Activated CD4-positive, alpha-beta T cell treated with anti-CD3 and anti-CD28 coated beads, Interleukin-10, Interleukin-2, amounts not matched to agents 100 ng/mL and 50 ng/mL, durations not matched to agents 16 hours and 8 hours (primary cell): Measurements from ENCODE around the gene DEDD2.

Experiments used
- DNase-seq: peaks from one replicate; pipeline ENCODE4 v3.0.0-alpha.2; 2020

The DEDD2 gene

GRCh38 chr19:42248270-42249148, 31.0 kb upstream of the DEDD2 start:
- no peak for DNase-seq

DNA sequence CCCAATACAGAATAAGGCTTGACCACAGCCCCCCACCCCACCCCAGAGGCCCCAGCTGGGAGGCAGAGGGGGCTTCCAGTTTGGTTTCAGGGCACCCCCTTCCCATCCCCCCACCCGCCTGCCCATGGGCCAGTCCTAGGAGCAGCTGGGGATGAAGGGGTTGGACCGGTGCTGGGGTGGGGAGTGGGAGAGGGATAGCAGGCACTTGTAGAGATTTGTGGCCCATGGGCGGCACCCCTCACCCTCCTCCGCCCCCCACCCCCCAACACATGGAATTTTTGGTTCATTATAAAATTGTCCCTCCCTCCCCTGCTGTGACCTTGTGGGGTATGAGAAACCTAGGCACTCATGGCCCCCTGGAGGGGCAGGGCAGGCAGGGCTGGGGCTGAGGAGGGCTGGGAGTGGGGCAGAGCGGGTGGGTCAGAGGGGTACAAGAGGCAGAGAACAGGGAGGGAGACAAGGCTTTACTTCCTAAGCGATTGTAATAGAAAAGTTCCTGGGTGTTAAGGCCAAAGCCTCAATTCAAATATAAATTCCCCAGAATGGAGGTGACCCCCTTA, 30.2 kb upstream of the DEDD2 start:
- no peak for DNase-seq

DNA sequence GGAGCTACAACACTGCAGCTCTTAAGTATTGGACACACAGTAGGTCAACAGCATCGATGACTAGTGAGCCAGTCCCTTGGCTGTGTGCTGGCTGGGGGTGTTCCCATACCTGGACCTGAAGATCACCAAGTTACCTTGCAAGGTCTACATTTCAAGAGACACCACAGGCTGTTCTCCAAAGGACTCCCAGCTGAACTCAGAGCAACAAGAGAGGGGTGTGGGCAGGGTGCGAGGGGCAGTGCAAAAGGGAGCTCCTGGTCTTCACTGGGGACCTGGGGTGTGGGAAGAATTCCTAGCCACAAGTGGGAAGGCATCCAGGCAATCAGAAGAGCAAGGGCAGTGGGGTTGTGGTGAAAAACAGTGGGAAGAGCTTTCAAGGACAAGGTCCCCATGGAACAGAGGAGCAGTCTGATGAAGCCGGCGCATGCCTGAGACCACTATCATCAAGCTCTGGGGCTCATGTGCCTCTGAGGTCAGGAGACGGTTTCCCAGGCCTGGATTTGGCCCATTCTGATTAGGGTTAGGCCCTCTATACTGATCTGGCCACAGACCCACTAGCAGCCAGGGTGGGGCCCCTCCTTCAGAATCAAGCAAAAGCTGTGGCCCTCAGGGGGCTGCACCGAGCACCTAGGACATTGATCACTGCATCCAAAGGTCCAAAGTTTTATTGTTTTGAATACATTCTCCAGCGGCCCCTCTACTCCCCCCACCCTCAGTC, 29.6 kb upstream of the DEDD2 start:
- no peak for DNase-seq

GRCh38 chr19:42246143-42246921, 28.9 kb upstream of the DEDD2 start:
- DNase-seq, result no peak

DNA sequence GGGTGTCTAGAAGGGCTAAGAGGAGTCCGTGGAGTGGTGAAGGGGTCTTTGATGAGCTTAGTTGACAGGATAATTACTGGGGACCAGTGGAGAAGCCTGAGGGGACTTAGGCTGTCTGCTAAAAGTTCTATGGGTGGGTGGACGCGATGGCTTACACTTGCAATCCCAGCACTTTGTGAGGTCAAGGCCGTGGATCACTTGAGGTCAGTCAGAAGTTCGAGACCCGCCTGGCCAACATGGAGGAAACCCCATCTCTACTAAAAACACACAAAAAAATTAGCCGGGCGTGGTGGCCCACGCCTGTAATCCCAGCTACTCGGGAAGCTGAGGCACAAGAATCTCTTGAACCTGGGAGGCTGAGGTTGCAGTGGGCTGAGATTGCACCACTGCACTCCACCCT, 27.8 kb upstream of the DEDD2 start:
- DNase-seq, result no peak

DNA sequence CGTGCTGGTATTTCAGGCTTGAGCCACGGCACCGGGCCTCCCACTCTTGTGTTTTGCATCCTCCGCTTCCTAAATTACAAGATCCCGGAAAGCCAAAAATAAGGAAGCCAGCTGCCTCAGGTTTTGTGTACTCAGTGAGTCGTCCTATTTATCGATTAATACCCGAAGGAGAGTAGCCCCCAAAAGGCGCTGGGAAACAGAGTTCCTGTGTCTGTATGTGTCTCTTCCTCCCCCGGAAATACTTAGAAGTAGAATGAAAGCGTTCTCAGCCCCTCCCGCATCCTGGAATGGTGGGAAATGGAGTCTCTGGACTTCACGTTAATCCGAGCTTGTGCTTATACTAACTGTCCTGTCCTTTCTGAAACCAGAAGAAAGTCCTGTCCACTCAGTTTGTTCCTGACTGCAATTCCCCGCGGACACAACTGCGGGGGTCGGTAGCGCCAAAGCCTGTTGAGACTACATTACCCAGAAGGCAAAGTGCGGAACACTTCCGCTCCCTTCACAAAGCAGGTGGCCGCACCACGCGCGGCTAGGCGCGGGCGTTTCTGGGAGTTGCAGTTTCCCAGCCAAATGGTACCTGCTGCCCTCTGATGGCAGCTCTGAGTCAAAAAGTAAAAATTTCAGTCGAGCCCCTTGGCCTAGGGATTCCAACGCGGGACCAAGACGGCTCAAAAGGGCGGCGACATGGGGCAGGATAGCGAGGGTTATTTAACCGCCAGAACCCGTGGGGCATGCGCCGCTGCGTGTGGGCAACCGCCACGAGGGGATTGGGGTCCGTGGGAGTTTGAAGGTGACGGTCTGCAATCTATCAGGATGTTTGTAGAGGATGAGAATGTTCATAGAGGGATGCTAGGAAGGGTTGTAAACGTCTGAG, 27.1 kb upstream of the DEDD2 start:
- peak; percentile 97 for DNase-seq

DNA sequence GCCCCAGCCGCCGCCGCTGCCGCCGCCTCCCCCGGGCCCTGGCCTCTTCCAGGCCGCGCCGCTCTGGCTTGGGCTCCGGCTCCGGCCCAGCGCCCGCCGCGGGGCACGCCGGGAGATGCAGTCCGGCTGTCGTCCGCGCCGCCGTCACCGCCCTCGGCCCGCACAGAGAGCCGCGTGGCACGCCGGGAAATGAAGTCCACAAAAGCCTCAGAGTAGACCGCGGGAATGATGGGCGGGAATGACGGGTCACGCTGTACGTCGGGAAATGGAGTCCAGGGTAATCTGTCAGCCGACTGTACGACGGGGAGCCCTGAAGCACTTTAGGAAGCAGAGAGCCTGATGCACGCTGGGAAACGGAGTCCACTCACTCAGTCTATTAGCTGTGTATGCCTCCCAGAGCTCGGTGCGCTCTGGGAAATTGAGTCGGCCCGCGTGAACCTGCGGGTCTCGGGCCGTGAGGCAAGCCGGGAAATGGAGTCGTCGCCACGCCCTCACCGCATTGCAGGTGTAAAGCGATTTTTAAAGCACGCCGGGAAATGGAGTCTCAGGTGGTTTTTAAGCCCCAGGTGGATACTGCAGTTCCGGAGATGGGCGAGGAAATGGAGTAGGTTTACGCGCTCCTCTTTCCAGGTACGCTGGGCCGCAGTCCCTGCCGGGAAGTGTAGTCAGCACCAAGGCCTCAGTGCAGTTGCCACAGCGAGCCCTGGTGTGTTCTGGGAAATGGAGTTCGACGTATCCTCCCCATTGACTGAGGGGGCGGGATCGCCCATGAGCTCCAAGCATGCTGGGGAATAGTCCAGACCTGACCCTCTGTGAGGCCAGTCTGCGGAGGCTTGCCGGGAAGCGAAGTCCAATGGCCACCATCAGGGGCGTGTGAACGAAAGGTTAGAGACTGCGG, 25.3 kb upstream of the DEDD2 start, which contains the start of gene GSK3A:
Gene GSK3A, minus strand, starts transcription at position 91 of the 898 bp plus-strand sequence. CDS start 137 bp downstream, outside the sequence.
- peak; percentile 98 for DNase-seq

- peak; percentile 22 for DNase-seq
These were observed 24.6 kb upstream of the DEDD2 start for GRCh38 chr19:42242069-42242511.

DNA sequence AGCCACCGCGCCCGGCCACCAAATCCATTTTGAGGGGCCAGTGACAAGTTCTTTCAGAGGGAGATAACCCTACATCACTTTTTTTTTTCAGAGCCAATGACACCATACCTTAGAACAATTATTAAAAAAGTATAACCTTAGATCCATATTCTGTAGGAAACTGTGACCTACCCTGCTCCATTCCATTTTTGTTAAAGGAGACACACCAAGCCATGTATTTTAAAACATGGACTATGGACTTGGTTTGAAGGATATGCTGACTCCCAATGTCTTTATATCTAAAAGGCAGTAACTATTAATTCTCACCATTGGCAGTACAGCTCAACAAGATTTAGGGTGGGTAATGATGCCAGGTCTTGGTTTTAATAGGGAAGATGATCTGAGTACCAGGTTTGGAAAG, 23.8 kb upstream of the DEDD2 start:
- DNase-seq, result no peak

GRCh38 chr19:42239544-42240220, 22.2 kb upstream of the DEDD2 start:
- DNase-seq, result no peak

- no peak for DNase-seq
These were observed 17.7 kb upstream of the DEDD2 start for GRCh38 chr19:42235181-42235580.

DNA sequence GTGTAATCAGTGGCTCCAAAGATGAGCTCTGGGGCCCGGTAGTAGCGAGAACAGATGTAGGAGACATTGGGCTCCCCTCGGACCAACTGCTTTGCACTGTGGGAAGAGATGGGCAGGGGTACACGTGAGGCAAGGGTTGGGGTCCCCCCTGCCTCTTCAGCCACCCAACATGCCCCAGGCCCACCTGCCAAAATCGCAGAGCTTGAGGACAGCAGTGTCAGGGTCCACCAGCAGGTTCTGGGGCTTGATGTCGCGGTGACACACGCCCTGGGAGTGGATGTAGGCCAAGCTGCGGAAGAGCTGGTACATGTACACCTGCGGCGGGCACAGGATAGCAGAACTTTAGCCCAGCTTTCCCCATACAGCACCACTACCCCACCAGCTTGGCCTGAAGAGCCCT, 16.9 kb upstream of the DEDD2 start:
- DNase-seq, result no peak

DNA sequence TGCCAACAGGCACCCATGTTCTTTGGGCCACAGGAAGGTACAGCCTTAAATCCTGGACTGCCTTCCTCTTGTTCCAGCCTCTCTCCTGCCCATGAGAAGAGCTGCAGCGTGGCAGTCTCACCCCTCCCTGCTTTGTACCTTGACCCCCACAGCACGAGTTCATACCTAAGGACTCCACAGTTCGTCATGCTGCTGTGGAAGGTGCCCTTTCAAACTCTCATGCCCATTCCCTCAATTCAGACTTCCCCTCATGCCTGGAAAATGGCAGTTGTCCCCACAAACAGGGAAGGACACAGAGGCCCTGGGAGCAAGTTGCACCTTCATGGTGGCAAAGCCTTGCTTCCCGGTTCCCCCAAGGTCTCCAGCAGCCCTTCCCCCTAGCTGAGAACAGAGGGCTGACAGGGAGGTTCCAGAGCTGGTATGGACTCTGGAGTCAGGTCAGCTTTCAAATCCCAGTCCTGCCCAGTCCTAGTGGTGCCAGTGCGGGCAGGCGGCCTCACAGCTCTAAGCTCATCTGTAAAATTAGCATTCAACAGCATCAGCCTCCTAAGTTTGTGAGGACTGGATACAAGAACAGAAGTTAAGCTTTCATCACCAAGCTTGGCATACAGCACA, 16.3 kb upstream of the DEDD2 start:
- DNase-seq, result no peak

- no peak for DNase-seq
These were observed 15.6 kb upstream of the DEDD2 start for GRCh38 chr19:42233106-42233505.

DNA sequence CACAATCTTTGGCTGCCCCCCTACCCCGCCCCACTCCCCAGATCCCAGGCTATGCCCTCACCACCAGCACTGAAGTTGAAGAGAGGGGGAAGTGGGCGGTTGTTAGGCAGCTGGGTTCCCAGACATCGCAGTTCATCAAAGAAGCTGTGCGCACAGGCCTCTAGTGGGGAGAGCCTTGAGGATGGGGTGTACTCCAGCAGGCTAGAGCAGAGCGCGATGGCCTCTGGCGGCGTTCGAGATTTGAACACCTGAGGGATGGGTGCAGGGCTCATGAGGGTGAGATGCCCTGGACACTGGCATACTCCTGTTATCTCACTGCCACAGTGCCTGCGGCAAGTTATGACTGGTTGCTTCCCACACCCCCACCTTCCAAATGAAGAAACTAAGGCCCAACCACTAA, 15.0 kb upstream of the DEDD2 start:
- no peak for DNase-seq

GRCh38 chr19:42230571-42230970, 13.1 kb upstream of the DEDD2 start:
- DNase-seq, result no peak

- no peak for DNase-seq
These were observed 12.4 kb upstream of the DEDD2 start for GRCh38 chr19:42229855-42230351.

GRCh38 chr19:42229301-42229854, 11.9 kb upstream of the DEDD2 start:
- no peak for DNase-seq

DNA sequence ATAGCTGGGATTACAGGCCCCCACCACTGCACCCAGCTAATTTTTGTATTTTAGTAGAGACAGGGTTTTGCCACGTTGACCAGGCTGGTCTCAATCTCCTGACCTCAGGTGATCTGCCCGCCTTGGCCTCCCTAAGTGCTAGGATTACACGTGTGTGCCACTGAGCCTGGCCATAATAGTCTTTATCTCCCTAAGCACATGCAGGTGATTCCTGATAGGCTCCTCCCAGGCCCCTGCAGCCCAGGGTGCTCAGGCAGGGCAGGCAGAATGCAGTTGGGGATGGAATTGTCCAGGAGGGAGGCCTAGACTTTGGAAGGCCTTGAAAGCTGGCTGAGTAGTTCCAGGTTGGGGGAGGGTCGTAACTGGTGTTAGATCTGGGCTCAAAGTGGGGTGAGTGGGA, 11.2 kb upstream of the DEDD2 start:
- DNase-seq, result no peak
